Astrocyte (in vitro differentiated cells and primary cell): ENCODE results near the gene CCDC126. TPM values are rescaled to one million over a fixed set of nuclear protein-coding genes. Genes with fewer than 3 reads are reported as not detected.

Experiments
- DNase-seq: peaks from one replicate; pipeline ENCODE4 v3.0.0-alpha.2; 2010; ENCODE audit warnings: low read depth
- FAIRE-seq: peaks from 2 replicates; lab custom pipeline; 2011; peaks lifted over from hg19 to GRCh38; lab: Jason Lieb, UNC
- H2AFZ ChIP-seq: 2 replicates; pipeline ENCODE4 v1.6.0; 2012; ENCODE audit warnings: low read depth, low read length, inconsistent platforms
- H3K27ac ChIP-seq: 2 replicates; pipeline ENCODE4 v1.5.1; 2011; ENCODE audit warnings: low read depth, low read length, inconsistent platforms
- H3K27me3 ChIP-seq: 2 replicates; pipeline ENCODE4 v1.6.0; 2011; ENCODE audit warnings: low read length, inconsistent platforms; ENCODE audit not compliant: insufficient read depth
- H3K36me3 ChIP-seq: 2 replicates; pipeline ENCODE4 v1.5.1; 2011; ENCODE audit warnings: low read length, inconsistent platforms; ENCODE audit not compliant: insufficient read depth
- H3K4me1 ChIP-seq: 2 replicates; pipeline ENCODE4 v1.5.1; 2011; ENCODE audit warnings: low read length, inconsistent platforms; ENCODE audit not compliant: insufficient read depth
- H3K4me2 ChIP-seq: 2 replicates; pipeline ENCODE4 v1.6.0; 2012; ENCODE audit warnings: low read length, inconsistent platforms
- H3K4me3 ChIP-seq: 2 replicates; pipeline ENCODE4 v1.5.1; 2011; ENCODE audit warnings: low read depth, mild to moderate bottlenecking, low read length, inconsistent platforms; ENCODE audit not compliant: insufficient read depth
- H3K79me2 ChIP-seq: 2 replicates; pipeline ENCODE4 v1.6.0; 2012; ENCODE audit warnings: mild to moderate bottlenecking, low read length, inconsistent platforms; ENCODE audit not compliant: insufficient read depth
- H3K9ac ChIP-seq: 2 replicates; pipeline ENCODE4 v1.6.0; 2012; ENCODE audit warnings: mild to moderate bottlenecking, low read length, inconsistent platforms
- H3K9me3 ChIP-seq: 2 replicates; pipeline ENCODE4 v1.5.1; 2012; ENCODE audit warnings: low read depth, mild to moderate bottlenecking, low read length, inconsistent platforms; ENCODE audit not compliant: insufficient read depth
- H4K20me1 ChIP-seq: 2 replicates; pipeline ENCODE4 v1.6.0; 2012; ENCODE audit warnings: low read length, inconsistent platforms; ENCODE audit not compliant: insufficient read depth
- H3K27ac Mint-ChIP-seq: one replicate; pipeline ENCODE4 v1.8.0; 2021; ENCODE audit warnings: mild to moderate bottlenecking, mixed read lengths; ENCODE audit not compliant: unreplicated experiment
- H3K27me3 Mint-ChIP-seq: one replicate; pipeline ENCODE4 v1.8.0; 2021; ENCODE audit warnings: low read depth, mixed read lengths; ENCODE audit not compliant: unreplicated experiment
- H3K36me3 Mint-ChIP-seq: one replicate; pipeline ENCODE4 v1.8.0; 2021; ENCODE audit warnings: low read depth, mixed read lengths; ENCODE audit not compliant: unreplicated experiment
- H3K4me1 Mint-ChIP-seq: one replicate; pipeline ENCODE4 v1.8.0; 2021; ENCODE audit warnings: low read depth, mixed read lengths; ENCODE audit not compliant: unreplicated experiment
- H3K4me3 Mint-ChIP-seq: one replicate; pipeline ENCODE4 v1.8.0; 2021; ENCODE audit warnings: mild to moderate bottlenecking, moderate library complexity, mixed read lengths; ENCODE audit not compliant: unreplicated experiment
- H3K9me3 Mint-ChIP-seq: one replicate; pipeline ENCODE4 v1.8.0; 2021; ENCODE audit warnings: mild to moderate bottlenecking, mixed read lengths; ENCODE audit not compliant: unreplicated experiment
- EZH2 ChIP-seq: IDR thresholded peaks from 2 replicates; pipeline ENCODE4 v1.6.1; 2012; ENCODE audit warnings: mild to moderate bottlenecking, low read length, inconsistent platforms; ENCODE audit not compliant: insufficient read depth
- total RNA-seq: library from RNA; stranded (reverse); gene quantifications from 2 replicates; pipeline ENCODE4 v1.2.1, GENCODE V29; 2021
- TF ChIP-seq, protein P1 (sequence below): IDR thresholded peaks from 2 replicates; pipeline ENCODE4 v1.5.1; 2011; ENCODE audit warnings: low read depth, mild to moderate bottlenecking, inconsistent platforms, low read length, moderate library complexity; ENCODE audit not compliant: insufficient read depth

Gene CCDC126
- total RNA-seq, 1 donor from 2014 or later, result 12.0 TPM

DNA sequence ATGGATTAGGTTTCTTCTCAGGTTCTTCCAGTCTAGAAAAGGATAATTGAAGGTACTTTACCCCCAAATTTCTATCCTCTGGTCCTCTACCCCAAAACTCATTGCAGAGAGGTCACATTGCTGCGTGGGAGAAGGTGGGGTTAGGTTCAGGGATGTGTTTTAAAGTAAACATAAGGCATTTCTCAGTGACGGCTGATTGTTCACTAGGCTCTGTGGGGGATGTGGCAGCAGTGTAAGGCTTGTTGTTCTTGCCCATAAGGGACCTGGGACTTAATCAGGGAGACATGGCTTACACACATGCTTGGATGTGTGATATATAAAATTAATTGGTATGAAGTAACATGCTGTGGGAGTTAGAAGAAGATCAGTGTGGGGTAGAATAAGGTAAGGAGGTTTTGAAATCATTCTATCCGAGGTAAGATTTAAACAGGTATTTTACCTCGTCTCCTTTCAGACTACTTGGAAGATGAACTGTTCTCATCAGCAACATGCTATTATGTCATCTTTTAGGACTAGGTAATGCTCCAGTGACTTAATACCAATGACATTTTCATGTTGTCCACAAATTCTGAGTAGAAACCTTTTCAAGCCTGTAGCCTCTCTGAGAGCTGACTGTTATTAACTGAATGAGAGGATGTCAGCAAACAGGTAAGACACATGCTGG is 6.6 kb downstream of the CCDC126 start:
- H3K4me3 Mint-ChIP-seq, result no peak overlapping the region
- no peak overlapping the region for H3K4me3 ChIP-seq
- no peak overlapping the region for H3K27ac Mint-ChIP-seq
- FAIRE-seq (peak; percentile 9), DNase-seq (no peak)
- no peaks in the 10 kb centered on the region for H3K36me3 Mint-ChIP-seq
- no peaks in the 10 kb centered on the region for H3K36me3 ChIP-seq
- no peak overlapping the region for H3K9ac ChIP-seq
- H3K4me1 ChIP-seq, result no peaks in the 10 kb centered on the region
- no peaks in the 10 kb centered on the region for H3K9me3 Mint-ChIP-seq
- H3K79me2 ChIP-seq, result peaks cover 29% of the 10 kb centered on the region
- peaks cover 23% of the 10 kb centered on the region for H3K4me1 Mint-ChIP-seq
- H3K27me3 Mint-ChIP-seq, result no peaks in the 10 kb centered on the region
- TF ChIP-seq, protein P1, sequence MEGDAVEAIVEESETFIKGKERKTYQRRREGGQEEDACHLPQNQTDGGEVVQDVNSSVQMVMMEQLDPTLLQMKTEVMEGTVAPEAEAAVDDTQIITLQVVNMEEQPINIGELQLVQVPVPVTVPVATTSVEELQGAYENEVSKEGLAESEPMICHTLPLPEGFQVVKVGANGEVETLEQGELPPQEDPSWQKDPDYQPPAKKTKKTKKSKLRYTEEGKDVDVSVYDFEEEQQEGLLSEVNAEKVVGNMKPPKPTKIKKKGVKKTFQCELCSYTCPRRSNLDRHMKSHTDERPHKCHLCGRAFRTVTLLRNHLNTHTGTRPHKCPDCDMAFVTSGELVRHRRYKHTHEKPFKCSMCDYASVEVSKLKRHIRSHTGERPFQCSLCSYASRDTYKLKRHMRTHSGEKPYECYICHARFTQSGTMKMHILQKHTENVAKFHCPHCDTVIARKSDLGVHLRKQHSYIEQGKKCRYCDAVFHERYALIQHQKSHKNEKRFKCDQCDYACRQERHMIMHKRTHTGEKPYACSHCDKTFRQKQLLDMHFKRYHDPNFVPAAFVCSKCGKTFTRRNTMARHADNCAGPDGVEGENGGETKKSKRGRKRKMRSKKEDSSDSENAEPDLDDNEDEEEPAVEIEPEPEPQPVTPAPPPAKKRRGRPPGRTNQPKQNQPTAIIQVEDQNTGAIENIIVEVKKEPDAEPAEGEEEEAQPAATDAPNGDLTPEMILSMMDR, result no peak
- no peak for TF ChIP-seq EZH2
- H4K20me1 ChIP-seq, result peaks cover 3% of the 10 kb centered on the region
- H3K4me2 ChIP-seq, result no peak overlapping the region
- H3K9me3 ChIP-seq, result no peaks in the 10 kb centered on the region
- no peak overlapping the region for H2AFZ ChIP-seq
- no peaks in the 10 kb centered on the region for H3K27me3 ChIP-seq
- no peak overlapping the region for H3K27ac ChIP-seq

DNA sequence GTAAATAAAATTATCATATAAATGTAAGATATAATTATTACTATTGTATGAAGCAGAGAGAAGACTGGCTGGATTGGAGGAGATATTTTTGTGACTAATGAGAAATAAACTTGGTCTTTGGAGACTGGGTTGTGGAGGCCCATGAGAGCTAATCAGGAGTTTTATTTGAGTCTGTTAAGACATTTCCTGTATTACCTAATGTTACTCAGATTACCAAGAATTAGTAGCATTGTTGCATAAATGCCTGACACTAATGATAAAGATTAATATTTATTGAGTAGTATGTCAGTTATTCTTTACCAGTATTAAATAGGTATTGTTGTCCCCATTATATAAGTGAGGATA is 7.1 kb downstream of the CCDC126 start:
- peaks cover 19% of the 10 kb centered on the region for H3K4me1 Mint-ChIP-seq
- no peak overlapping the region for H3K9ac ChIP-seq
- no peaks in the 10 kb centered on the region for H3K9me3 ChIP-seq
- H3K9me3 Mint-ChIP-seq, result no peaks in the 10 kb centered on the region
- peaks cover 24% of the 10 kb centered on the region for H3K79me2 ChIP-seq
- H3K4me2 ChIP-seq, result no peak overlapping the region
- H3K27ac Mint-ChIP-seq, result no peak overlapping the region
- H3K36me3 Mint-ChIP-seq, result no peaks in the 10 kb centered on the region
- H3K27me3 ChIP-seq, result no peaks in the 10 kb centered on the region
- no peak overlapping the region for H3K4me3 ChIP-seq
- H3K36me3 ChIP-seq, result no peaks in the 10 kb centered on the region
- FAIRE-seq, result no peak
- DNase-seq, result no peak
- H3K27me3 Mint-ChIP-seq, result no peaks in the 10 kb centered on the region
- no peaks in the 10 kb centered on the region for H4K20me1 ChIP-seq
- H3K4me3 Mint-ChIP-seq, result no peak overlapping the region
- TF ChIP-seq, protein P1, result no peak
- no peak for TF ChIP-seq EZH2
- no peak overlapping the region for H2AFZ ChIP-seq
- H3K27ac ChIP-seq, result no peak overlapping the region
- no peaks in the 10 kb centered on the region for H3K4me1 ChIP-seq

DNA sequence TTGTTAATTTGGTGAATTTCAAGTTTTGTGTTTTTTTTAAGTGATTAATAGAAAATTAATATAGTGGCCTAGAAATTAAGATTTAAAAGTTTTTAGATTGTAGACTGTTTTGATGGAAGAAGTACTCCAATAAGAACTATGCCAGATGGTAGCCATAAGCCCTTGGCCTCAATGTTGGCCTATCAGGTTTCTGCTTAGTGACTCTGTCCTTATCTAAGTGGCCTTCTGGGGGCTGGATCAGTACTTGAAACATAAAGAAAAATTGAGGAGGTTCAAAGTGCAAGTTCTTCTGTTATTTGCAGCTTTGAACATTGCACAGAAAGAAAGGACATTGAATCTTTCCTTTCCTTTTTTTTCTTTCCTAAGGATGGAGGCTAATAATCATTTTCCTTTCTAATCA is 9.9 kb downstream of the CCDC126 start:
- Histone ChIP-seq H3K4me2 (no peak overlapping the region), H3K27ac (no peak overlapping the region), H3K4me3 (no peak overlapping the region), H3K9ac (no peak overlapping the region), H3K79me2 (peaks cover 6% of the 10 kb centered on the region), H3K4me1 (no peaks in the 10 kb centered on the region), H3K36me3 (no peaks in the 10 kb centered on the region), H3K9me3 (no peaks in the 10 kb centered on the region), H4K20me1 (no peaks in the 10 kb centered on the region), H2AFZ (no peak overlapping the region), H3K27me3 (no peaks in the 10 kb centered on the region)
- Mint-ChIP-seq H3K4me3 (no peak overlapping the region), H3K27ac (no peak overlapping the region), H3K27me3 (no peaks in the 10 kb centered on the region), H3K4me1 (peaks cover 8% of the 10 kb centered on the region), H3K36me3 (no peaks in the 10 kb centered on the region), H3K9me3 (no peaks in the 10 kb centered on the region)
- DNase-seq, result no peak
- FAIRE-seq, result no peak
- TF ChIP-seq EZH2, result no peak
